HCT116 (cell line): ENCODE data around the gene IL11.

Experiments
- CTCF ChIP-seq, 3 experiments: fragments of 200-600 bp in 1 of 3; sonication (generic) in 1 of 3; IDR thresholded peaks in 2 of 3; conservative IDR thresholded peaks in 1 of 3; 2 replicates each; pipeline ENCODE4 v1.5.1; 2012 to 2017; ENCODE audit warnings: low read depth in 2 of 3, low read length in 2 of 3, antibody characterized with exemption in 1 of 3, borderline replicate concordance in 1 of 3, control low read depth in 1 of 3, mild to moderate bottlenecking in 1 of 3, mixed read lengths in 1 of 3, mixed run types in 1 of 3, moderate library complexity in 1 of 3; ENCODE audit not compliant: insufficient read depth in 1 of 3
- EZH2 ChIP-seq: fragments of 200-600 bp; sonication (generic); IDR thresholded peaks from 2 replicates; pipeline ENCODE4 v1.6.1; 2017; ENCODE audit warnings: antibody characterized with exemption, mixed run types
- JUND ChIP-seq: IDR thresholded peaks from 2 replicates; pipeline ENCODE4 v1.6.1; 2012
- POLR2A ChIP-seq: IDR thresholded peaks from 2 replicates; pipeline ENCODE4 v1.7.0; 2011; ENCODE audit warnings: borderline replicate concordance; ENCODE audit not compliant: insufficient read depth, insufficient read length; ENCODE audit errors: extremely low read depth
- SIN3A ChIP-seq: IDR thresholded peaks from 2 replicates; pipeline ENCODE4 v1.6.1; 2012; ENCODE audit warnings: low read depth
- TF ChIP-seq, protein P1 (sequence below): IDR thresholded peaks from 2 replicates; pipeline ENCODE4 v1.6.1; 2012; ENCODE audit warnings: low read depth

DNA sequence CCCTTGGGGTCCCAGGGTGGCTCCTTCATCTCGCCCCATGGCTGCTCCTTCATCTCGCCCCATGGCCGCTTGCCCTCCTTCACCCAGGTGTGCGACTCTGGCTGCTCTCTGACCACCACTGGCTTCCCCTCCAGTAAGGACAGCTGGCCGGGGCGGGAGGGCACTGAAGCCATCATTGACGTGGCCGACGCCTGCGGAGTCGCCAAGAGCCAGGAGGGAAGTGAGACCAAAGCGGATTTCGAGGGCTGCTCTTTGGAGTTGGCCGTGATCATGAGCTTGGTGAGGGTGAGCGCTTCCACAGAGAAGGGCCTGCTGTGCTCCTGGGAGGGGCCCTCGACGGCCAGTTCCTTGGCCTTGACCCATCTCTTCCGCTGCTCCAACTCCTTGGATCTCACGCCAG is 11.8 kb downstream of the IL11 start:
- no peak for TF ChIP-seq POLR2A
- TF ChIP-seq, protein P1, sequence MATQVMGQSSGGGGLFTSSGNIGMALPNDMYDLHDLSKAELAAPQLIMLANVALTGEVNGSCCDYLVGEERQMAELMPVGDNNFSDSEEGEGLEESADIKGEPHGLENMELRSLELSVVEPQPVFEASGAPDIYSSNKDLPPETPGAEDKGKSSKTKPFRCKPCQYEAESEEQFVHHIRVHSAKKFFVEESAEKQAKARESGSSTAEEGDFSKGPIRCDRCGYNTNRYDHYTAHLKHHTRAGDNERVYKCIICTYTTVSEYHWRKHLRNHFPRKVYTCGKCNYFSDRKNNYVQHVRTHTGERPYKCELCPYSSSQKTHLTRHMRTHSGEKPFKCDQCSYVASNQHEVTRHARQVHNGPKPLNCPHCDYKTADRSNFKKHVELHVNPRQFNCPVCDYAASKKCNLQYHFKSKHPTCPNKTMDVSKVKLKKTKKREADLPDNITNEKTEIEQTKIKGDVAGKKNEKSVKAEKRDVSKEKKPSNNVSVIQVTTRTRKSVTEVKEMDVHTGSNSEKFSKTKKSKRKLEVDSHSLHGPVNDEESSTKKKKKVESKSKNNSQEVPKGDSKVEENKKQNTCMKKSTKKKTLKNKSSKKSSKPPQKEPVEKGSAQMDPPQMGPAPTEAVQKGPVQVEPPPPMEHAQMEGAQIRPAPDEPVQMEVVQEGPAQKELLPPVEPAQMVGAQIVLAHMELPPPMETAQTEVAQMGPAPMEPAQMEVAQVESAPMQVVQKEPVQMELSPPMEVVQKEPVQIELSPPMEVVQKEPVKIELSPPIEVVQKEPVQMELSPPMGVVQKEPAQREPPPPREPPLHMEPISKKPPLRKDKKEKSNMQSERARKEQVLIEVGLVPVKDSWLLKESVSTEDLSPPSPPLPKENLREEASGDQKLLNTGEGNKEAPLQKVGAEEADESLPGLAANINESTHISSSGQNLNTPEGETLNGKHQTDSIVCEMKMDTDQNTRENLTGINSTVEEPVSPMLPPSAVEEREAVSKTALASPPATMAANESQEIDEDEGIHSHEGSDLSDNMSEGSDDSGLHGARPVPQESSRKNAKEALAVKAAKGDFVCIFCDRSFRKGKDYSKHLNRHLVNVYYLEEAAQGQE = no peak
- no peak for TF ChIP-seq EZH2
- no peak for TF ChIP-seq SIN3A
- no peak for TF ChIP-seq JUND
- no peak for TF ChIP-seq CTCF (IDR thresholded peaks at IDR 0.05 in 2 of 3, conservative IDR thresholded peaks at IDR 0.05 in 1 of 3; ENCODE audit: borderline replicate concordance in 1 of 3, insufficient read depth in 1 of 3, low read depth in 2 of 3, low read length in 2 of 3)
